Measurements from ENCODE around the gene ADCY2.

The ADCY2 gene

DNA sequence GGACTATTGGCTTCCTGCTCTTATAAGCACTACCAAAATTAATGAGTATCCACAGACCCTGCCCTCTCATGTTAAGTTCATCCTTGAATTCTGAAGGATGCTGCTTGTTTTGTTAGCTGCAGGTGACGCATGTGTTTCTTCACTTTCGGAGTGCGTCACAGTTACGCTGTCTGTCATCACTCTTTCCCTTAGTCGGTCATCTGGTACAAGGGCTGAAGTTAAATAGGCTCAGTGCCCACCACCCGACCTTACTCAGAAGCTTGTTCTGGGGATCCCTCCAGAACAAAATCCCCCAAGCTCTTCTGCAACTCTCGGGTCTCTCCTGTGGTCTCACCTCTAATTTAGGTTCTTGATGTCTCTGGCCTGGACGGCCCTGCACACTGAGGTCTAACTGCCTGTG, 51.0 kb downstream of the ADCY2 start:
- no peak for DNase-seq

- DNase-seq = no peak
Observed at GRCh38 chr5:7453947-7454346, 58.0 kb downstream of the ADCY2 start.

GRCh38 chr5:7456206-7456605, 60.3 kb downstream of the ADCY2 start:
- no peak for DNase-seq

DNA sequence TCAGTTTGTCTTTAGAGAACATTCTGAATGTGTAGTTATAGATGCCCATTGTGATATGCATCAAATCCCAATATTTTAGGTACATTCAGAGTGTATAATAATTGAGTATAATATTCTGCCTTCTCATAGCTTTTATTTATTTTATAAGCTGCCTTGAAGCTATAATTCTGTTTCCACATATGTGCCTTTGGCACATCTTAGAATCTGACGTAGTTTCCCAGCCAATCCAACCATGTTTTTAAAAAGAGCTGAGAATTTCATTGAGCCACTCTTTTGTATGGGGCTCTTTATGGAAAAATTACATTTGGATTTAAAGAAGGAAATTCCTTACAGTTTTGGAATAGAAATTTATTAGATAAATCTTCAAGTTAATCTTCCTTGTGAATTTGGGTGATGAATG, 65.4 kb downstream of the ADCY2 start:
- no peak for DNase-seq

GRCh38 chr5:7462758-7463157, 66.8 kb downstream of the ADCY2 start:
- no peak for DNase-seq

GRCh38 chr5:7464182-7464581, 68.2 kb downstream of the ADCY2 start:
- DNase-seq = no peak

DNA sequence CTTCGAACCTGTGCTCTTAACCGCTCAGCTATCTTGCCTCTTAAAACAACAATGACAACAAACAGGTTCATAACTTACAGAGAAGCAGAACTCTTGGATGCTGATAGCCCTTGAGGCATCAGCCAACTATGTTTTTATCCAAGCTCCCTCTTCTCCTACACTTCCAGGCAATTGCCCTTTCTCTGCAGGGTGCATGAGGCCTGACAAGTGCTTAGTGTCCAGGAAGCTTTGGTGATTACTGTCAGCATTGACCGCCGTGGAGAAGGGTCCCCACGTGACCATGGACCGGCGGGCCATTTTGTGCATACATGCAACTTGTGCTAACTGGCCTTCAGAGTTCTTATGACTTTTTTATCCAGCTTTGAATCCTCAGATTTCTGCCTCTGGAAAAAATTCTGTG, 71.2 kb downstream of the ADCY2 start:
- no peak for DNase-seq

GRCh38 chr5:7468742-7469141, 72.8 kb downstream of the ADCY2 start:
- no peak for DNase-seq

DNA sequence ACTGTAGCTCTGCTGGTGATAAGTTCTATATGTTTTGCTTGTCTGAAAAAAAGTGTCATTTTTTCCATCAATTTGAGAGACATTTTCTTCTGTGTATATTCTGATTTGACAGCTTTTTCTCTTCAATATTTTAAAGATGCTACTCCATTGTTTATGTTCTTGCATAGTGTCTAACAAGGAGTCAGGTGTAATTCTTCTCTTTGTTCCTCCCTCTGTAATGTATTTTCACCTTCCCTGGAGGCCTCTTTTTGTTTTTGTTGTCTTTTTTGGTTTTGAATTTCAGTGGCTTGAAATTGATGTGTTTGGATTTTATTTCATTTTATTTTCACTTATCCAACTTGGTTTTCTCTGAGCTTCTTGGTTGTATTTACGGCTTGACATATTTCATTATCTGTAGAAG, 75.8 kb downstream of the ADCY2 start:
- no peak for DNase-seq

DNA sequence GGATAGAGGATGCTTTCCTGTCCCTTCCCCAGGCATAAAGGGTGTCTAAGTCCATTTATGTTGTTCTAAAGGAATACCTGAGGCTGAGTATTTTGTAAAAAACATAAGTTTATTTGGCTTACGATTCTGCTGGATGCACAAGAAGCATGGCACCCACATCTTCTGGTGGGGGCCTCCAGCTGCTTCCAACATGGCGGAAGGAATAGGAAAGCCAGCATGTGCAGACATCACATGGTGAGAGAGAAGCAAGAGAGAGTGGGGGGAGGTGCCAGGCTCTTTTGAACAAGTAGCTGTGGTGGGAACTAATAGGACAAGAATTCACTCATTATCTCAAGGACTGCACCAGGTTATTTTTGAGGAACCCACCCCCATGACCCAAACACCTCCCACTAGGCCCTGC, 77.2 kb downstream of the ADCY2 start:
- DNase-seq = no peak

DNA sequence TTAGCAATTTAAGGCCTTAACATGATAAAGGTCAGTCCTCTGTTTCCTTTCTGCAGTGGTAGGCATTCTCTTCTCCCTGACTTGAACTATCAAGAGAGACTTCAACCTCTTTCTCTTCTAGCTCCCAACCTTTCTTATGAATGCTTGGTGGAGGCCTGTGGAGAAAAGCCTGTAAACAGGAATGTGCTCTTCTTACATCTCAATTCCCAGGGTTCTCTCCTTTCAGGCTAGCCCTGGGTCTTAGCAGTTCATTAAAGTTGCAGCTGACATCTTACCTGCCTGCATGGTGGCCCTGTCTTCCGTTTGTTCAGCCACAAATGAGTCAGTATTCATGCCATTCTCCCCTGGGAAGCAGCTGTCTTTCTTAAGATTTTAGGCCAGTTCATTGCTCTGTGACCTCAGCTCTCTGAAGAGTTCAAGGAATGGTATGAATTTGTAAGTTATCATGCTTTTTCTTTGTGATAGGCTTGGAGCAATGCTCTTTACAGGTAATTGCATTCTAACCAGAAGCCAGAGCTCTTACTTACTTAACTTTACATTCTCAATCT, 77.8 kb downstream of the ADCY2 start:
- DNase-seq = no peak

- DNase-seq = no peak
Observed at GRCh38 chr5:7474821-7475403, 79.0 kb downstream of the ADCY2 start.

GRCh38 chr5:7478459-7478858, 82.5 kb downstream of the ADCY2 start:
- no peak for DNase-seq

GRCh38 chr5:7488734-7489133, 92.8 kb downstream of the ADCY2 start:
- DNase-seq = no peak

GRCh38 chr5:7492371-7492770, 96.4 kb downstream of the ADCY2 start:
- DNase-seq = no peak

DNA sequence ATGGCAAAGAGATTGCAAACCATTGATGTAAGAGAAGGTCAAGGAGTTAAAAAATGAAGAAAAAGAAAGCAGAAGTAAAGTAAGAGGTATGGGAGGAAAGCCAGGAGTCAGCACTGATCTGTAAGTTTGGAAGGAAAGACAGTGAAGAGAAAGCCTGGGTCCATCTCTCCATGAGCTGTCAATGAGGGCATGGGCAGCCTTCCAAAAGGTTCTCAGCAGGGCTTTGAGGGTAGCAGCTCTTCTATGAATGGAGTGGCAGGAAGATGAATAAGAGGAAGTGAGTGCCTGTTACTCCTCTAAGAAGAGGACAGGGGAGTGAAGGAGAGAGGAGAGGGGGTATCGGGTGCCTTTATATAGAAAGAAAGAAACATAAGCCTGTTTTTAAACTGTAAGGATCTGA, 97.1 kb downstream of the ADCY2 start:
- no peak for DNase-seq

- DNase-seq = no peak
Observed at GRCh38 chr5:7493622-7494021, 97.7 kb downstream of the ADCY2 start.

GRCh38 chr5:7494481-7495130, 98.7 kb downstream of the ADCY2 start:
- DNase-seq = no peak

- DNase-seq = no peak
Observed at GRCh38 chr5:7495131-7495517, 99.2 kb downstream of the ADCY2 start.

GRCh38 chr5:7500256-7500655, 104.3 kb downstream of the ADCY2 start:
- no peak for DNase-seq

GRCh38 chr5:7501061-7501460, 105.1 kb downstream of the ADCY2 start:
- DNase-seq = no peak

- no peak for DNase-seq
Observed at GRCh38 chr5:7503564-7503963, 107.6 kb downstream of the ADCY2 start.

GRCh38 chr5:7515284-7515914, 119.5 kb downstream of the ADCY2 start:
- DNase-seq = no peak

- DNase-seq = no peak
Observed at GRCh38 chr5:7516253-7516652, 120.3 kb downstream of the ADCY2 start.

DNA sequence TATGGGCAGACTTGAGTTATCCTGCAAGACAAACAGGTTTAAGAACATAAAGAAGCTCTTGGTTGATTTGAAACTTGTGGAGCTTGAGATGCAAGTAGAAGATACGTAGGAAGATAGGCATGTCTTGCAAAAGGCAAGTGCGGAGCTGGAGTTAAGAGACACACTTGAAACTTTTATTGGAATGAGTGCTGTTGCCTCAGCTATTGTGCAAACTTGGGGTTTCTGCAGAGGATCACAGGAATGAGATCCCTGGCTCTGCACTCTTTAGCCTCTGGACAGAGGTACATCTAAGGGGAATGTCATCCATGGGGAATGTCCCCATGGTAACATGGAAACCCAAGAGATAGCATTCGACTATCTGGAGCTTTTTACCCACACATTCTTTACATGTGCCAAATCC, 121.1 kb downstream of the ADCY2 start:
- DNase-seq = no peak

Measured in activated CD4-positive, CD25-positive, alpha-beta regulatory T cell treated with anti-CD3 and anti-CD28 coated beads, Interleukin-2, amount 50 U/mL, for 72 hours (primary cell).